K562 (cell line): ENCODE data around the gene RASGEF1C. TPM values are rescaled to one million over a fixed set of nuclear protein-coding genes. Genes with fewer than 3 reads are reported as not detected.

ENCODE experiments used
- ASH1L ChIP-seq: fragments of 450-650 bp; IDR thresholded peaks from 2 replicates; pipeline ENCODE4 v1.6.1; 2018; ENCODE audit warnings: borderline replicate concordance, mild to moderate bottlenecking, low read depth; ENCODE audit not compliant: partially characterized antibody
- BHLHE40 ChIP-seq: IDR thresholded peaks from 2 replicates; pipeline ENCODE4 v1.6.1; 2011; ENCODE audit warnings: low read length, improper control_type of control experiment
- E2F6 ChIP-seq, 2 experiments: IDR thresholded peaks; 2 replicates each; pipeline ENCODE4 v1.6.1; 2011; ENCODE audit warnings: borderline replicate concordance in 1 of 2, control low read depth in 1 of 2, low read depth in 1 of 2, low read length in 1 of 2, mild to moderate bottlenecking in 1 of 2, mixed read lengths in 1 of 2, moderate library complexity in 1 of 2; ENCODE audit not compliant: insufficient read depth in 1 of 2, insufficient read length in 1 of 2, poor library complexity in 1 of 2, severe bottlenecking in 1 of 2; ENCODE audit errors: extremely low read depth in 1 of 2
- ERF ChIP-seq: fragments of 450-650 bp; formaldehyde crosslinking; IDR thresholded peaks from 2 replicates; pipeline ENCODE4 v1.4.0; 2020; ENCODE audit warnings: mild to moderate bottlenecking, mixed read lengths
- KDM4B ChIP-seq, 2 experiments: fragments of 450-650 bp in 1 of 2; sonication (generic) in 1 of 2; IDR thresholded peaks; 2 replicates each; pipeline ENCODE4 v1.6.1; 2016 to 2017; ENCODE audit warnings: borderline replicate concordance in 2 of 2, antibody characterized with exemption in 1 of 2, low read depth in 1 of 2, mild to moderate bottlenecking in 1 of 2
- KLF16 ChIP-seq: IDR thresholded peaks from 2 replicates; pipeline ENCODE4 v1.6.1; 2016; ENCODE audit warnings: antibody characterized with exemption
- MAFF ChIP-seq: IDR thresholded peaks from 2 replicates; pipeline ENCODE4 v1.6.1; 2012; ENCODE audit warnings: low read length, improper control_type of control experiment
- PTBP1 ChIP-seq: fragments of 200-400 bp; formaldehyde crosslinking; IDR thresholded peaks from 2 replicates; pipeline ENCODE4 v1.6.1; 2017; ENCODE audit warnings: low read depth, low read length
- RERE ChIP-seq: sonication (generic); formaldehyde crosslinking; IDR thresholded peaks from 2 replicates; pipeline ENCODE4 v1.8.0; 2023; ENCODE audit warnings: missing genetic modification reagents, mild to moderate bottlenecking, borderline replicate concordance
- ZBTB33 ChIP-seq: sonication (generic); formaldehyde crosslinking; IDR thresholded peaks from 2 replicates; pipeline ENCODE4 v1.8.1; 2023; ENCODE audit warnings: mild to moderate bottlenecking, missing genetic modification reagents
- ZKSCAN8 ChIP-seq: fragments of 200-800 bp; sonication (Bioruptor generic); IDR thresholded peaks from 2 replicates; pipeline ENCODE4 v1.6.1; 2016; ENCODE audit warnings: missing genetic modification characterization, missing compliant biosample characterization
- ZNF263 ChIP-seq: sonication (generic); formaldehyde crosslinking; IDR thresholded peaks from 2 replicates; pipeline ENCODE4 v1.8.0; 2022; ENCODE audit warnings: mild to moderate bottlenecking, missing genetic modification reagents, borderline replicate concordance
- polyA plus RNA-seq, 8 experiments: library from polyadenylated mRNA; depleted of rRNA in 4 of 8; stranded (reverse) in 5 of 8; unstranded in 3 of 8; fragments of >200 nt; fragmentation: Nextera tagmentation in 2 of 8; fragmentation: Illumina TruSeq in 1 of 8; extraction: Ambion mirVana in 2 of 8; extraction: Trizol in 1 of 8; gene quantifications; 2 replicates each; pipeline versions ENCODE4 v1.2.1 to v1.2.3, GENCODE V29; 2011 to 2014; ENCODE audit warnings: inconsistent platforms in 1 of 8, missing spikeins in 1 of 8
- total RNA-seq, 7 experiments: library from RNA; depleted of rRNA in 6 of 7; stranded (reverse); fragments of >200 nt in 6 of 7; fragmentation: Illumina TruSeq in 2 of 7; extraction: Trizol in 2 of 7; gene quantifications; 2 replicates each; pipeline versions ENCODE4 v1.2.1 to v1.2.3, GENCODE V29; 2011 to 2021; ENCODE audit warnings: low replicate concordance in 1 of 7
- TF ChIP-seq, protein P1 (sequence below): sonication (generic); formaldehyde crosslinking; IDR thresholded peaks from 2 replicates; pipeline ENCODE4 v1.8.1; 2023; ENCODE audit warnings: mild to moderate bottlenecking, missing genetic modification reagents
- TF ChIP-seq, protein P2 (sequence below): fragments of 200-400 bp; formaldehyde crosslinking; IDR thresholded peaks from 2 replicates; pipeline ENCODE4 v1.6.1; 2017; ENCODE audit warnings: mild to moderate bottlenecking, low read depth, low read length, moderate library complexity

RASGEF1C gene
- total and polyA plus RNA-seq, 9 of the 15 experiments (the other 6 are each of a cell fraction or from before 2014, with no cell fraction given), result 0.04 to 1.1 (median 0.21) TPM; not detected in 4

- TF ChIP-seq RERE (CRISPR knock-in tag) (no peak), KLF16 (no peak), KDM4B (IDR thresholded peaks at IDR 0.05; ENCODE audit: borderline replicate concordance in 2 of 2, low read depth in 1 of 2) (peak in 1 of 2 experiments; percentile 27; a peak in 1 of 4 replicates), ASH1L (no peak), ZKSCAN8 (CRISPR knock-in tag) (no peak), BHLHE40 (no peak), ZNF263 (CRISPR knock-in tag) (0 out of 2 replicates have a peak, but pooled peaks have one; percentile 38), MAFF (no peak), E2F6 (IDR thresholded peaks at IDR 0.05; ENCODE audit: borderline replicate concordance in 1 of 2, extremely low read depth in 1 of 2, insufficient read depth in 1 of 2, insufficient read length in 1 of 2, low read depth in 1 of 2, low read length in 1 of 2, poor library complexity in 1 of 2, severe bottlenecking in 1 of 2) (peak in 1 of 2 experiments; percentile 39), PTBP1 (no peak), ERF (CRISPR knock-in tag) (no peak), ZBTB33 (CRISPR knock-in tag) (no peak)
- TF ChIP-seq, protein P1, sequence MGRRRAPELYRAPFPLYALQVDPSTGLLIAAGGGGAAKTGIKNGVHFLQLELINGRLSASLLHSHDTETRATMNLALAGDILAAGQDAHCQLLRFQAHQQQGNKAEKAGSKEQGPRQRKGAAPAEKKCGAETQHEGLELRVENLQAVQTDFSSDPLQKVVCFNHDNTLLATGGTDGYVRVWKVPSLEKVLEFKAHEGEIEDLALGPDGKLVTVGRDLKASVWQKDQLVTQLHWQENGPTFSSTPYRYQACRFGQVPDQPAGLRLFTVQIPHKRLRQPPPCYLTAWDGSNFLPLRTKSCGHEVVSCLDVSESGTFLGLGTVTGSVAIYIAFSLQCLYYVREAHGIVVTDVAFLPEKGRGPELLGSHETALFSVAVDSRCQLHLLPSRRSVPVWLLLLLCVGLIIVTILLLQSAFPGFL (CRISPR knock-in tag), result no peak
- TF ChIP-seq, protein P2, sequence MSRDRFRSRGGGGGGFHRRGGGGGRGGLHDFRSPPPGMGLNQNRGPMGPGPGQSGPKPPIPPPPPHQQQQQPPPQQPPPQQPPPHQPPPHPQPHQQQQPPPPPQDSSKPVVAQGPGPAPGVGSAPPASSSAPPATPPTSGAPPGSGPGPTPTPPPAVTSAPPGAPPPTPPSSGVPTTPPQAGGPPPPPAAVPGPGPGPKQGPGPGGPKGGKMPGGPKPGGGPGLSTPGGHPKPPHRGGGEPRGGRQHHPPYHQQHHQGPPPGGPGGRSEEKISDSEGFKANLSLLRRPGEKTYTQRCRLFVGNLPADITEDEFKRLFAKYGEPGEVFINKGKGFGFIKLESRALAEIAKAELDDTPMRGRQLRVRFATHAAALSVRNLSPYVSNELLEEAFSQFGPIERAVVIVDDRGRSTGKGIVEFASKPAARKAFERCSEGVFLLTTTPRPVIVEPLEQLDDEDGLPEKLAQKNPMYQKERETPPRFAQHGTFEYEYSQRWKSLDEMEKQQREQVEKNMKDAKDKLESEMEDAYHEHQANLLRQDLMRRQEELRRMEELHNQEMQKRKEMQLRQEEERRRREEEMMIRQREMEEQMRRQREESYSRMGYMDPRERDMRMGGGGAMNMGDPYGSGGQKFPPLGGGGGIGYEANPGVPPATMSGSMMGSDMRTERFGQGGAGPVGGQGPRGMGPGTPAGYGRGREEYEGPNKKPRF, result no peak
Measured at GRCh38 chr5:180090098-180090768, 118.8 kb downstream of the RASGEF1C start (continued).
